GM12864 (cell line): ENCODE results near the gene ACY1.

Experiments
- DNase-seq: peaks from one replicate; pipeline ENCODE4 v3.0.0-alpha.2; 2011; ENCODE audit warnings: low read depth
- H3K4me3 ChIP-seq: 2 replicates; pipeline ENCODE4 v1.5.1; 2011; ENCODE audit warnings: mild to moderate bottlenecking, low read depth, low read length, control low read depth
- CTCF ChIP-seq: IDR thresholded peaks from 2 replicates; pipeline ENCODE4 v1.5.1; 2011; ENCODE audit warnings: low read depth, mild to moderate bottlenecking, moderate library complexity, low read length, control low read depth, inconsistent platforms; ENCODE audit errors: missing control alignments

Gene ACY1

DNA sequence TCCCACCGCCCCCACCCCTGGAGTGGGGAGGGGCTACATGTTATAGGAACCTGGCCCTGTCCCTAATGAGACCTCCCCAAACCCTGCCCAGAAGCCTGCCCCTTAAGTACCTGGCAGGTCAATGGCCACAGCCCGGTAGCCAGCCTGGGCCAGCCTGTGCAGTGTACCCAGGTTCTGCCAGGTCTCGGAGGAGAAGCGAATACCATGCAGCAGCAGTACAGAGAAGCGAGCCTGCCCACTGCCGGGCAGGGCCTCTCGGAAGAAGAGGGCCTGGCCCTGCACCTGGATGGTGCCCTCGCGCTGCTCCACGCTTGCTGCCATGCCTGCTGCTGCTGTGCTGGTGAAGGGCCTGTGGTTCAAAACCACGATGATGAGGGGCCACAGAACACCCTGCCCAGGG lies 12.0 kb upstream of the ACY1 start:
- H3K4me3 ChIP-seq: no peak overlapping the region
- TF ChIP-seq CTCF: no peak
- DNase-seq: no peak

- TF ChIP-seq CTCF: no peak
- H3K4me3 ChIP-seq: peak overlapping the region; percentile 72
- no peak for DNase-seq
Measured at GRCh38 chr3:51974277-51974962, 8.9 kb upstream of the ACY1 start.

DNA sequence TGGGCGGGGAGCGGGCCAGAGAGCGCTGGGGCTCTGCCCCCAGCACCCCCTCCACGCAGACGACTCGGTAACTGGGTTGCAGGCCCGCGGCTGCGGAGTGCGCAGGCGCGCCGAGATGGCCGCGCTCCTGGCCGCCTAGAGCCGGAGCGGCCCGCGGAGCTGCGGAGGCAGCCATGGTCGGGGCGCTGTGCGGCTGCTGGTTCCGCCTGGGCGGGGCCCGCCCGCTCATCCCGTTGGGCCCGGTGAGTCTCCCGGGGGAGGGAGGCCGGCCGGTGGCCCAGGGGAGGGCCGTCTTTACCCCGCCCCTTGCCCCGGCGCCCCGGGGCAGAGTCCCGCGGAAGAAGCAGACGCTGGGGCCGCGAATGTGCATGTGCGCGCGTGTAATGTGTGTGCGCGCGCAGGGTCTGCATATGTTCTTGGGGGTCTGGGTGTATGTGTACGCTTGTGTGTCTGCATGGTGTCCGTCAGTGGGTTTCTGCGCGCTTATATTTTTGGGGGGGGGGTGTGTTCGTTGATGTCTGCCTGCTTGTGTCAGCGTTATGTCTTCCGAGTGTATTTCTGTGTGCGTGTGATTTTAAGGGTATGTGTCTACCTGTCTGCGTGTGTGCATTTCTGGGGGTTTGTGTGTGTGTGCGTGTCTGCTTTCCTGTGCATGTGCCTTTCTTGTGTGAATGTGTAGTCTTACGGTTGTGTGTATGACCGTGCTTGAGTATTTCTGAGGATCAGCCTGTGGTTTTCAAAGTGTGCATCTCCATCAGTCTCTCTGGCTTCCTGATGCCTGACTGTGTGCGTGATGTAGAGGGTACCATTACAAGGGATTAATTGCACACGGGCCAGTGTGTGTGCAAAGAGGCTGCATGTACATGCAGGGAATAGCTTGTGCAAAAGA lies 8.1 kb upstream of the ACY1 start, which contains the start of gene ABHD14A:
Gene ABHD14A (plus strand): TSS at position 102 of the 889 bp plus-strand sequence. CDS start 72 bp downstream, at position 174.
- DNase-seq: no peak
- TF ChIP-seq CTCF: no peak
- H3K4me3 ChIP-seq: peak within 1 kb of the TSS; percentile 72

GRCh38 chr3:51975852-51976549 lies 7.3 kb upstream of the ACY1 start:
- TF ChIP-seq CTCF: peak; percentile 20
- no peak for DNase-seq
- peak overlapping the region; percentile 72; the same call in 1 of the 2 replicates for H3K4me3 ChIP-seq

DNA sequence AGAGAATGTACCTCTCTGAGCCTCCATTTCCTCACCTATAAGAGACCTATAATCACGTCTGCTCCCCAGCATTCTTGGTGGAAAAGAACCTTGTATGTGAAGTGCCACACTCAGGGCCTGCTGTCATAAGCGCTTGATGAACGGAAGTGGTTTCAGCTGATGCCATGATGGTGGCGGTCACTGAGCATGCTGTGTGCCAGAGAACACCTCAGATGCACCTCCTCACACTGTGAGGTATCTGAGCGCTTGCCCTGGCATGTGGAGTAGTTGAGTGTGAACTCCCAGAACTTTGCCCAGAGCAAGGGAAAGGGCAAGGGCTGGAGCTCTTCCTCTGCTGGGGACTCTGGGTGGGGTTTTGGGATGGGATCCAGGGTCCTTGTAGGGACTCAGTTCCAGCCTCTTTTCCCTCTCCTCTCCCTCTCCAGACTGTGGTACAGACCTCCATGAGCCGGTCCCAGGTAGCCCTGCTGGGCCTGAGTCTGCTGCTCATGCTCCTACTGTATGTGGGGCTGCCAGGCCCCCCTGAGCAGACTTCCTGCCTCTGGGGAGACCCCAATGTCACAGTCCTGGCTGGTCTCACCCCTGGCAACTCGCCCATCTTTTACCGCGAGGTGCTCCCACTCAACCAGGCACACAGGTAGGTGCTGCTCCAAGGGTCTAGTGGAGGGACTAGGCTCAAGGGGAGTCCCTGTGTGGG lies 5.7 kb upstream of the ACY1 start:
- no peak for DNase-seq
- no peak overlapping the region for H3K4me3 ChIP-seq
- no peak for TF ChIP-seq CTCF

- TF ChIP-seq CTCF: no peak
Measured at GRCh38 chr3:51978143-51978502, 5.2 kb upstream of the ACY1 start.

More at GRCh38 chr3:51978143-51978502, 5.2 kb upstream of the ACY1 start:
- H3K4me3 ChIP-seq: no peak overlapping the region
- DNase-seq: no peak
